Lung (tissue), 12 donors: ENCODE measurements around the gene PRKAR2A. TPM values are rescaled to one million over a fixed set of nuclear protein-coding genes. Genes with fewer than 3 reads are reported as not detected.

Experiments
- ATAC-seq: fragments of 200-7000 bp; cut with Tn5 transposase; one replicate; pipeline ENCODE4 v1.9.1; 2020; ENCODE audit warnings: moderate number of reproducible peaks; ENCODE audit not compliant: insufficient read depth, low FRiP score
- DNase-seq, 3 donors: peaks; one replicate each; pipeline ENCODE4 v3.0.0-alpha.2; 2013 to 2017
- H3K27ac ChIP-seq, 2 donors: one replicate each; pipeline ENCODE4 v1.5.1; 2013; ENCODE audit warnings: mild to moderate bottlenecking in 2 of 2, moderate library complexity in 2 of 2, control low read depth in 1 of 2, inconsistent platforms in 1 of 2, low read depth in 1 of 2, low read length in 1 of 2
- H3K27me3 ChIP-seq, 3 donors: one replicate each; pipeline ENCODE4 v1.5.1; 2013; ENCODE audit warnings: low read length in 2 of 3; ENCODE audit not compliant: control insufficient read depth in 3 of 3, insufficient read depth in 3 of 3
- H3K36me3 ChIP-seq, 4 donors: one replicate each; pipeline ENCODE4 v1.5.1; 2013; ENCODE audit warnings: low read length in 4 of 4, mild to moderate bottlenecking in 1 of 4, moderate library complexity in 1 of 4; ENCODE audit not compliant: control insufficient read depth in 4 of 4, insufficient read depth in 4 of 4
- H3K4me1 ChIP-seq, 5 donors: one replicate each; pipeline ENCODE4 v1.5.1; 2013; ENCODE audit warnings: low read length in 5 of 5, mild to moderate bottlenecking in 2 of 5, moderate library complexity in 1 of 5; ENCODE audit not compliant: control insufficient read depth in 5 of 5, insufficient read depth in 5 of 5
- H3K4me3 ChIP-seq: one replicate; pipeline ENCODE4 v1.5.1; 2013; ENCODE audit warnings: mild to moderate bottlenecking, control low read depth, moderate library complexity
- H3K9ac ChIP-seq, 2 donors: one replicate each; pipeline ENCODE4 v1.5.1; 2013; ENCODE audit warnings: low read length in 2 of 2, control low read depth in 1 of 2; ENCODE audit not compliant: insufficient read depth in 1 of 2
- H3K9me3 ChIP-seq, 4 donors: one replicate each; pipeline ENCODE4 v1.5.1; 2013; ENCODE audit warnings: low read length in 3 of 4, mild to moderate bottlenecking in 1 of 4, moderate library complexity in 1 of 4; ENCODE audit not compliant: control insufficient read depth in 4 of 4, insufficient read depth in 3 of 4
- WGBS, 2 donors: extraction: QIAGEN DNeasy Blood & Tissue Kit; methylation state at CpG; one replicate each; pipeline ENCODE4 v1.1.7; 2013; 5-methylcytosine and 5-hydroxymethylcytosine counted together
- polyA plus RNA-seq, 2 donors: library from polyadenylated mRNA; stranded (reverse); fragments of 200-250 nt; gene quantifications; one replicate each; pipeline ENCODE4 v1.2.1, GENCODE V29; 2013
- total RNA-seq, 2 donors: library from RNA; depleted of rRNA in 1 of 2; stranded (reverse); fragments of >200 nt in 1 of 2; gene quantifications; one replicate each; pipeline ENCODE4 v1.2.1, GENCODE V29; 2014 to 2021
- TF ChIP-seq, protein P1 (sequence below): IDR thresholded peaks from 2 replicates; pipeline ENCODE4 v1.5.1; 2012; ENCODE audit warnings: mild to moderate bottlenecking; ENCODE audit errors: control extremely low read depth, extremely low read depth
- donor health status: control.
- donor health status: control.
- donor health status: Bipolar disorder and iron deficiency.
- donor health status: healthy.
- donor health status: DM: yes; HTN: yes; CAD: no.

The PRKAR2A gene
- total and polyA plus RNA-seq, 4 donors = 10.3 to 72.8 (median 20.4) TPM

DNA sequence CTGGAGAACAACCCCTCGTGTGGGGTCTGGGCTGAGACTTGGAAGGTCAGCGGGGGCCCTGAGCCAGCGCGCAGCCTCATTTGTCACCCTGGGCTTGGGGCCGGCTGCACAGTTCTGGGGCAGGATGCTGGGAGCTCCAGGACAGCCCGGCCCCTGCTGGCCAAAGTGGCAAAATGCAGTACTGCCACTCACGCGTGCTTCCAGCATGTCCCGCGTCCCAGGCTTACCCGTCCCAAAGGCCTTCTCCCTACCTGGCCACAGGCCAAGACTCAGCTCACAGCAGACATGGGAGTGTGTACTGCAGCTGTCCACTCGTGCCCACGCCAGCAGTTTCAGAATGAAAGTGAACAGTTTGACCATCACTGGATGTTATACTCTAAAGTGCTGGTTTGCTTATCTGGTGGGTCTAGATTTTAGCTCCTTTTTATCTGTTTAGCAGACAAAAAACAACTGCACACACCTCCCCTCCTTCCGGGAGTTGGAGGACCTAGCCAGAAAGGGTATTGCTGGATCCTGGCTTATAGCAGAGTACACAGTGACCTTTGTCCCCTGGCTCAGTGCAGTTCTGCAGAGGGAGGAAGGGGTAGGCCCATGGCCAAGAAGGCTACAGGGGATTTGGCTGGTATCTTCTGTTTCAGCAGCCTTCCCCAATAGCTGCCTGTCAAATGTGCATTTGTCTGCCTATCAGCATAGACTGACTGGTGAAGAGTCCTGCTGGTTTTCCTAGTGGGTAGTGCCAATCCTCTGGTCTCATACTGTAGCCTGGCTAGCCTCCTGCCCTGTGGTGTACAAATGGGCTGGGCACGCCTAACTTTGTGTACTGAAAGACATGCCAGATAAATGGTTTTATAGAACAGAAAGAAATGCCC lies 107.5 kb downstream of the PRKAR2A start:
- H3K4me1 ChIP-seq = peaks cover 0 to 41% (median 19%) of the 10 kb centered on the region in 5 donors
- no peaks in the 10 kb centered on the region for H3K9me3 ChIP-seq
- H3K36me3 ChIP-seq = peaks cover 0 to 1% (median under 1%) of the 10 kb centered on the region in 4 donors
- H3K4me3 ChIP-seq = no peak overlapping the region
- H3K9ac ChIP-seq = peak overlapping the region in 1 of 2 donors; percentile 57
- DNase-seq (peak; percentile 94 to 96 (median 96)), ATAC-seq (peak; percentile 91)
- 18 to 28% methylated on average over 15 of the region's 15 CpGs for WGBS, 2 donors
- peak overlapping the region; percentile 14 to 69 for H3K27ac ChIP-seq
- H3K27me3 ChIP-seq = no peaks in the 10 kb centered on the region
- TF ChIP-seq, protein P1, sequence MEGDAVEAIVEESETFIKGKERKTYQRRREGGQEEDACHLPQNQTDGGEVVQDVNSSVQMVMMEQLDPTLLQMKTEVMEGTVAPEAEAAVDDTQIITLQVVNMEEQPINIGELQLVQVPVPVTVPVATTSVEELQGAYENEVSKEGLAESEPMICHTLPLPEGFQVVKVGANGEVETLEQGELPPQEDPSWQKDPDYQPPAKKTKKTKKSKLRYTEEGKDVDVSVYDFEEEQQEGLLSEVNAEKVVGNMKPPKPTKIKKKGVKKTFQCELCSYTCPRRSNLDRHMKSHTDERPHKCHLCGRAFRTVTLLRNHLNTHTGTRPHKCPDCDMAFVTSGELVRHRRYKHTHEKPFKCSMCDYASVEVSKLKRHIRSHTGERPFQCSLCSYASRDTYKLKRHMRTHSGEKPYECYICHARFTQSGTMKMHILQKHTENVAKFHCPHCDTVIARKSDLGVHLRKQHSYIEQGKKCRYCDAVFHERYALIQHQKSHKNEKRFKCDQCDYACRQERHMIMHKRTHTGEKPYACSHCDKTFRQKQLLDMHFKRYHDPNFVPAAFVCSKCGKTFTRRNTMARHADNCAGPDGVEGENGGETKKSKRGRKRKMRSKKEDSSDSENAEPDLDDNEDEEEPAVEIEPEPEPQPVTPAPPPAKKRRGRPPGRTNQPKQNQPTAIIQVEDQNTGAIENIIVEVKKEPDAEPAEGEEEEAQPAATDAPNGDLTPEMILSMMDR = peak; percentile 69

DNA sequence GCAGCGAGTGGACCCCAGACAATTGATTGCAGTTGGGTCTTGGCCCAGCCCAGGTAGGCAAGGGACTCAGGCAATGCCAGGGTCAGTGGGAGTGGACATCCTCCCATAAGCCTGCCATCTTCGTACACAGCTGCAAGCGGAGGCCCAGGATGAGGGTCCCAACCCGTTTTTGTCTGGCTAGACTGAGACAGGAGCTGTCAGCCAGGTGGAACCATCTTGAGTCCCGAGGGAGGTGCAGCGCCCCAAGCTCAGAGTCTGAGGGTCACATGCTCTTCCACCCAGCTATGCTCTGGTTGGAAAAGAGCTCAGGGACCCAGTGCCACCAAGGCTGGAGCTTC lies 108.1 kb downstream of the PRKAR2A start:
- H3K4me3 ChIP-seq = no peak overlapping the region
- peaks cover 0 to under 1% (median 0%) of the 10 kb centered on the region in 4 donors for H3K36me3 ChIP-seq
- DNase-seq (no peak), ATAC-seq (no peak)
- no peak overlapping the region for H3K9ac ChIP-seq
- no peaks in the 10 kb centered on the region for H3K27me3 ChIP-seq
- H3K4me1 ChIP-seq = peaks cover 0 to 42% (median 19%) of the 10 kb centered on the region in 5 donors
- no peaks in the 10 kb centered on the region for H3K9me3 ChIP-seq
- H3K27ac ChIP-seq = peak overlapping the region; percentile 14 to 49
- WGBS, 2 donors = 69% methylated on average over 6 of the region's 6 CpGs
- TF ChIP-seq, protein P1 = no peak

DNA sequence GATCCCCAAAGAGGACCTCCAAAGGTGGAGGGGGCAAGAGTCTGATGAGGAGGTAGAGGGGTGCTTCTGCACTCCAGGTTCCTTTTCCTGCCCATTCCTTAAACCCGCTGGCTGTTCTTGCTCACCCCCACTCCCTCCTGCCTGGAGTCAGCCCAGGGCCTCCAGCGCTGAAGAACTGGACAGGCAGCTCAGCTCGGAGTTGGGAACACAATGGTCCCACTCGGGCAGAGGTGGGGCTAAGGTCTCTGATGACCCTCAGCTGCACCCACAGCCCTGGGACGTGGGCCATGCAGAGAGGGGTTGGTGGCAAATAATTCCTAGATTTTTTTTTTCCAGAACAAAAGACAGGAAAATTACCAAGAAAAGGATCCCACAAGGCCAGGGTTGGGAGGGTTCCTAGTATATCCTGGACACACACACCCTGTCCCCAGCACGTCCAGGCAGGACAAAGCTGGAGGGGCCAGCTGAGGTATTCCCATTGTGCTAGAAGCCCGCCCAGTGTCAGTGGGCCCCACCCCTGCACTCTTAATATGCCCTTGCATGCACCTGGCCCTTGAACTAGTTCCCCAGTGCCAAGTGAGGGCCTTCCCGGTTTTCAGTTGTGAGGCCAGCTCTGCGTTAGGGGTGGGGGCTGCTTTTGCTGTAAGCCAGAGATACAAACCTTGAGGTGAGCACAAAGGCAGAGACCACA lies 108.6 kb downstream of the PRKAR2A start:
- WGBS, 2 donors = 75 to 84% methylated on average over 9 of the region's 9 CpGs
- no peaks in the 10 kb centered on the region for H3K27me3 ChIP-seq
- no peak overlapping the region for H3K4me3 ChIP-seq
- TF ChIP-seq, protein P1 = no peak
- DNase-seq (no peak), ATAC-seq (no peak)
- peak overlapping the region; percentile 4 to 80 for H3K27ac ChIP-seq
- H3K4me1 ChIP-seq = peaks cover 0 to 42% (median 19%) of the 10 kb centered on the region in 5 donors
- no peak overlapping the region for H3K9ac ChIP-seq
- no peaks in the 10 kb centered on the region for H3K36me3 ChIP-seq
- H3K9me3 ChIP-seq = no peaks in the 10 kb centered on the region
